ENCODE measurements around the gene TAF10. TPM values are rescaled to one million over a fixed set of nuclear protein-coding genes. Genes with fewer than 3 reads are reported as not detected.

TAF10 gene
- total RNA-seq (12.4 TPM), polyA plus RNA-seq (65.3 TPM)

DNA sequence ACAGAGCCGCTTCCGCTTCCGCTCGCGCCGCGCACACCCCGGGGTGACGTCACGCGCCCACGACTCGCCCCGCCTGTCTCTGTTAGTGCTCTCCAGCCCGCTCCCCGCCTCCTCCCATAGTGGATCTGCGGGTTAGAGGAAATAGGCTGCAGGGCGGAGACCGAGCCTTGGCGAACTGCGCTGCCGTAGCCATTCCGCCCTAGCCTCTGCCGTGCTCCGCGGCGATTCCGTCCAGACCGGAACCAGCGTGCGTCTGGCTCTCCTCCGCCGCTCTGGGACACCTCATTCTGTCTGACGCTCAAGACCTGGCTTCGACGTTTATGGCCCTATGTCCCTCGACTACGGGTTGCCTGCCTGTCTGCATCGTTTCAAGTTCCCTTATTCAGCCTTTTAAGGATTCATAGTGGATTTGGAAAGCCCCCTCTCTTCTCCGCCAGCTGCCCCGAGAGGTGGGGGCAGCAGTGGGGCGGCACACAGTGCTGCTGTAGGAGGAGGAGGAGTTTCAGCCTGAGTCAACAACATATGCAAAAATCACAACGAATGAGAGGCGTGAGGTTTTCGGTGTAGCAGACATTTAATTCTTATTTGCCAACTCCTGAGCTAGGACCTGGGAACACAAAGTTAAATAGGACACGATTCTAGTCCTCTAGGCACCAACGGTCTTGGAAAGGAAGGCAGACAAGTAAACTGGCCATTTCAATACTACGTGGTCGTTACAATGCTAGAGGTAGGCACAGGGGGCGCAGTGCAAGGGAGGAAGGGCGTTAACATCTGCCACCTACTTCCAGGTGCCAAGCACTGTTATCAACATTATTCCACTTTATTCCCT, at the start of gene TAF10:
TAF10 (minus strand) TSS at position 4 of the 829 bp plus-strand sequence. CDS start 27 bp downstream, outside the sequence.
- Histone ChIP-seq H3K27ac (ENCODE audit: low read depth) (peak within 1 kb of the TSS; percentile 98), H3K36me3 (ENCODE audit: insufficient read depth) (peaks cover 2% of the 10 kb centered on the region), H3K4me3 (ENCODE audit: low read depth, low read length) (peak within 1 kb of the TSS; percentile 93), H3K4me1 (ENCODE audit: insufficient read depth) (no peaks in the 10 kb centered on the region)
- under 1% methylated on average over 51 of the region's 51 CpGs for WGBS
- DNase-seq (ENCODE audit: extremely low spot score), result peak; percentile 91

DNA sequence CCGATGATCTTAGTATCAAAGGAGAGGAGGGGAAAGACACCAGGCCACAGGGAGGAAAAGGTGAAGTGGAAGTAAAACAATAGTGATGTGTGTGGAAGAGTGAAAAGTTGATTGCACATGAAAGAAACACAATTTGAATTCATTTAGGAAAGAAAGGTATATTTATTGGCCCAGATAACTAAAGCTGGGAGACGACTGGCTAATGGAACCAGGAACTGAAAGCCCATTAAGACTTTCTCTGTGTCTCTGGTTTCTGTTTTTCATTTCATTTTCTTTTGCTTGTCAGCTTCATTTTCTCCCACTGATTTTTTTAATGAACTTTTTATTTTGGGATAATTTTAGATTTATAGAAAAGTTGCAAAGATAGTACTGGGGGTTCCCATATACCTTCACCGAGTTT, 48.7 kb upstream of the TAF10 start:
- Histone ChIP-seq H3K27ac (ENCODE audit: low read depth) (no peak overlapping the region), H3K36me3 (ENCODE audit: insufficient read depth) (no peaks in the 10 kb centered on the region), H3K4me1 (ENCODE audit: insufficient read depth) (no peaks in the 10 kb centered on the region), H3K4me3 (ENCODE audit: low read depth, low read length) (no peak overlapping the region)
- no peak for DNase-seq (ENCODE audit: extremely low spot score)
- 88% methylated on average over 3 of the region's 3 CpGs for WGBS

DNA sequence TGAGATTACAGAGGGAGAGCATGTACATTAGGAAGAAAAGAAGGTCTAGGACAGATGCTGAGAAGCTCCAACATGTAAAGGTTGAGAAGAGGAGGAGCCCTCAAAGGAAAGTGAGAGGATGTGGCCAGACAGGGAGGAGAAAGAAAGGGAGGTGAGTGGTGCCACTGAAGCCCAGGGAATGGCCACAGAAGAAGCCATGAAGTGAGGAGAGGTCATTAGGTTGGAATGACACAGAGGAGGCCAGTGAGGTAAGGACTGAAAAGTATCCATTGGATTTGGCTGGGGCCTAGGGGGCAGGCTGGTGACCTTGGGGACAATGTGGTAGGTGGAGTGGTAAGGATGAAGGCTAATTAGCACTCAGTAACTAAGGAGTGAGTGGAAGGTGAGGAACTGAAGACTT, 46.6 kb upstream of the TAF10 start:
- no peaks in the 10 kb centered on the region for H3K4me1 ChIP-seq (ENCODE audit: insufficient read depth)
- no peak for DNase-seq (ENCODE audit: extremely low spot score)

DNA sequence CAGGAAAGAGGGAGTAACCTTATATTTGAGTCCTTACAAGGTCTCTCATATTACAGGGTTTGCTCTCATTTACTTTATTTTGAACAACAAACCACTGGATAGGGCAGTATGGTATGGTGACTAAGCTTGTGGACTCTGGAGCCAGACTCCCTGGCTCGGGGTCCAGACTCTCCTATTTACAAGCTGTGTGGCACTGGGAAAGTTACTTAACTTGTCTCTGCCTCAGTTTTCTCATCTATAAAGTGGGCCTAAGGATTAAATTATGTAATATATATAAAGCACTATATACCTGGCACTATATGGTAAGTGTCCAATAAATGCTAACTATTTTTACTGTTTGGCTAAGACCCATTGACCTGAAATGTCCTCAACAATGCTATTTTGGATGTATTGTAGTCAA, 45.3 kb upstream of the TAF10 start:
- H3K27ac ChIP-seq (ENCODE audit: low read depth), result no peak overlapping the region

More for the DNA sequence above, 46.6 kb upstream of the TAF10 start:
- no peak overlapping the region for H3K4me3 ChIP-seq (ENCODE audit: low read depth, low read length)
- no peak overlapping the region for H3K27ac ChIP-seq (ENCODE audit: low read depth)
- no peaks in the 10 kb centered on the region for H3K36me3 ChIP-seq (ENCODE audit: insufficient read depth)

DNA sequence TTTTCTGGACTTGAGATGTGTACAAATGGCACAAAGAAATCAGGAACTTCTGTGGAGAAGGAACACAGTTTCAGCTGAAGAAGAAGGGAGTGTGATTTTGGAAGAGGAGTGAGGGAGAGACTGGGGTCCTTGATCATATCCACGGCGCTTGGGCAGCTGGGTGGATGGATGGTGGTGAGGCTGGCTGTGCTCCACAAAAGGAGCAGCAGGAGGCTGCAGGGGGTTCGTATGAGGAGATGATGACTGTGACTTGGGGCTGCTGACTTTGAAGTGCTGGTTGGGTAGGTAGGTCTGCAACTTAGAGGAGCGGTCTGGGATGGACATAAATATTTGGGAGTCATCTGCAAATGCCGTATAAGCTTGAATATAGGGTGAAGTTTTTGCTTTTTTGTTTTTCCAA, 44.9 kb upstream of the TAF10 start:
- H3K27ac ChIP-seq (ENCODE audit: low read depth), result no peak overlapping the region
- H3K4me1 ChIP-seq (ENCODE audit: insufficient read depth), result no peaks in the 10 kb centered on the region
- H3K36me3 ChIP-seq (ENCODE audit: insufficient read depth), result no peaks in the 10 kb centered on the region
- no peak overlapping the region for H3K4me3 ChIP-seq (ENCODE audit: low read depth, low read length)
- DNase-seq (ENCODE audit: extremely low spot score), result no peak
- WGBS, result 60% methylated on average over 5 of the region's 5 CpGs

More for the DNA sequence above, 45.3 kb upstream of the TAF10 start:
- no peaks in the 10 kb centered on the region for H3K4me1 ChIP-seq (ENCODE audit: insufficient read depth)
- no peaks in the 10 kb centered on the region for H3K36me3 ChIP-seq (ENCODE audit: insufficient read depth)
- DNase-seq (ENCODE audit: extremely low spot score), result no peak
- H3K4me3 ChIP-seq (ENCODE audit: low read depth, low read length), result no peak overlapping the region
- WGBS, result 51% methylated on average over 1 of the region's 1 CpG

DNA sequence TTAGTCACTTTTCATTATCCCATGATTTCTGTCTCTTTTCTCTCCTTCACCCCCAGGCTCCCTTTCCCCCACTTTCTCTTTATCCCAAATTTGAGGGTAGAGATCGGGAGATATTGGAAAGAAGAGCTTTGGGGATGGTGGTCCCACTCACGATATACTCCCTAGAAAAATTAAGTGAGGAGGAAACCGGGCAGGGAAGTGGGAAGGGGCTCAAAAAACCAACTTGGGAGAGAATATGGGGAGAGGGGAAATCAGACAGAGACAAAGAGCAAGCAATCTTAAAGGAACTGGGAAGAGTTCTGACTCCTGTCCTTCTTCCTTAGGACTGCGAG, 44.5 kb upstream of the TAF10 start:
- H3K36me3 ChIP-seq (ENCODE audit: insufficient read depth), result no peaks in the 10 kb centered on the region
- no peak overlapping the region for H3K4me3 ChIP-seq (ENCODE audit: low read depth, low read length)
- H3K27ac ChIP-seq (ENCODE audit: low read depth), result no peak overlapping the region
- WGBS, result 64% methylated on average over 4 of the region's 4 CpGs
- H3K4me1 ChIP-seq (ENCODE audit: insufficient read depth), result no peaks in the 10 kb centered on the region
- no peak for DNase-seq (ENCODE audit: extremely low spot score)

DNA sequence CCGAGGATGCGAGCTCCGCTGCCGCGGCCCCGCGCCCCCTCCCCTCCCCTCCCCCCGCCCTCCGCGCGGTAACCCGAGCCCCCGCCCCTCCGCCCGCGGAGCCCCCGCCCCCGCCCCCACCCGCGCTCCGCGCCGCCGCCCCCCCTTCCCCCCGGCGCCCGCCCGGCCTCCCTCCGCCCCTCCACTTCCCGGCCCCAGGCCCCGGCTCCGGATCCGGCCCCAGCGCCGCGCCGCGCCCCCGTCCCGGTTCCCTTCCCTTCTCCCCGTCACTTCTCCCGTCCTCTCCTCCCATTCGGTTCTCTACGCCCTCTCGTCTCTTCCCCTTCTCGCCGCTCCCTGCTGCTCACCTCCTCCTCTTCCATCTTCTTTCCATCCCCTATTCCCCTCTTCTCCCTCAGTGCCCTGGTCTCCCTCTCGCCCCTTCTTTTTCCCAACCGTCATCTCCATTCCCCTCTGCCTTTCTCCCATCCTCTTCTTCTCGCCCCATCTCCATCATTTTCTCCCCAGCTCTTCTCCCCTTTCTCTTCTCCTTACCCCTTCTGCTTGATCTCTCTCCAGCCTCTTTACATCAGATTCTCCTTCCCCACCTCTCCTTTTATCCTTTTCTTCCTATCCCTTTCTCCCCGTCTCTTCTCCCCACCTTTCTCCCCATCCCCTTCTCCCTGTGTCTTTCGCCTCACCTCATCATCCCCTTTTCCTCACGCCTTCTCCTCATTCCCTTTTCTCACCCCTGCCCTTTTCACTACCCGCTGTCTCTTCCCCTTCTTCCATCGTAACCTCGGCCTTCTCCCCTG, 44.0 kb upstream of the TAF10 start, which contains the start of gene DCHS1:
DCHS1 (minus strand) TSS at position 20 of the 794 bp plus-strand sequence. CDS start 14,196 bp downstream, outside the sequence.
- DNase-seq (ENCODE audit: extremely low spot score), result no peak
- Histone ChIP-seq H3K27ac (ENCODE audit: low read depth) (peak within 1 kb of the TSS; percentile 88), H3K4me3 (ENCODE audit: low read depth, low read length) (peak within 1 kb of the TSS; percentile 66), H3K36me3 (ENCODE audit: insufficient read depth) (no peaks in the 10 kb centered on the region), H3K4me1 (ENCODE audit: insufficient read depth) (no peaks in the 10 kb centered on the region)
- WGBS, result 6% methylated on average over 41 of the region's 56 CpGs

DNA sequence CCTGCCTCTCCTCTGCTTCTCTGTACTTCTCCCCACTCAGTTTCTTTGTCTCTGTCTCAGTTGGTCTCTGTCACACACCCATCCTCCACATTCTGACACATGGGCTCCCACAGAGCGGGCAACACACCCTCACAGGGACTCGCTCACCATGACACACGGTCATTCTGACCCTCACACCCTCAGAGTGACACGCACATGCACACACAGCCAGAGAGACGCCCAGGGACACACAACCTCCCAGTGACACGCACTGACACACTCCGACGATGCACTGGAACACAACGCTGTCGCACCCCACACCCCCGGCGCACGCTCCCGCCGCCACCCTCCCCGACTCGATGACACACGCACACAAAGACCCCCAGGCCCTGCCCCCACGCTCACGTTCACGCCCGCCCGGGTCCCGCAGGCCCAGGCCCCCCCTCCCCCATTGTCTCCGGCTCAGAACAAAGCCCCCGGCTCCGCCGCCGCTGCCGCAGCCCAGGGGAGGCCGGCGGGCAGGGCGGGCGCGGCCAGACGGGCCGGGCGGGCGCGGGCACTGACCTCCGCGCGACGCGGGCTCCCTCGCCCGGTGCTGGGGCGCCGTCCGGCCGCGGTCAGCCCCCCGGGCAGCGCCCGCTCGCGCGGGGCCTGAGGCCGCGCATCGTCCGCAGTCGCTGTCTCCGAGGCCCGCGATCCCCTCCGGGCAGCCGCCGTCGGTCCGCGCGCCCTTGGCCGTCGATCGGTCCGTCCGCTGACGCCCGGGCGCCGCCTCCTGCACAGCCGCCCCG, 43.2 kb upstream of the TAF10 start:
- no peaks in the 10 kb centered on the region for H3K4me1 ChIP-seq (ENCODE audit: insufficient read depth)
- H3K4me3 ChIP-seq (ENCODE audit: low read depth, low read length), result peak overlapping the region; percentile 66
- peak overlapping the region; percentile 88 for H3K27ac ChIP-seq (ENCODE audit: low read depth)
- WGBS, result under 1% methylated on average over 84 of the region's 84 CpGs
- H3K36me3 ChIP-seq (ENCODE audit: insufficient read depth), result no peaks in the 10 kb centered on the region
- no peak for DNase-seq (ENCODE audit: extremely low spot score)

DNA sequence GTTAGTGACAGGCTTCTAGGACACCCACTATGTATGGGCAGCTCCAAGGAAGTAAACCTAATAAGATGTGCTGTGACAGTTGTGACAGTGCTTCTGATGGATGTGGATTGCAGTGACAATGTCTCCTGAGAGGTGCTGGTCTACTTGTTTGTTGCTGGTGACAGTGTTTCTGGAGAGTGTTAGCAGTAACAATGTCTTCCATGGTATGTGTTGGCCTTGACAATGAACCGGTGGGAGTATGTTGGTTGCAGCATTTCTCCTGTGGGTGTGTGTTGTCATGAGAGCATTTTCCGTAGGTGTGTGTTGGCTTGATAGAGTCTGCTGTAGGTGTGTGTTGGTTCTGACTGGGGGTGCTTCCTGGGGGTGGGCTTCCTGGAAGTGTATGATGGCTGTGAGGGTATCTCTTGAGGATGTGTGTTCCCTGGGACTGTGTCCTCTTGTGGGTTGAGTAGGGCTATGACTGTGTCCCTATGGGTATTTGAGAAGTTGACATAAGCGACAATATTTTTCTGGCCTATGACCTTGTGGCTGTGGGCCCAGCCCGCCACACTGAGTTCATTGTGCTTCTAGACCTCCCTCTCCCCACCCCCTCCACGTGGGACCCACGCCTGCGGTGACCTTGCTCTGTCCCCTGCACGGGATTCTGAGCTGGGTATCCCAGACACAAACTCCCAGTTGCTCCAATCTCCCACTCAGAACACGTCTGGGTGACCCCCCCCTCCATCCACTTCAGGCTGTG, 42.4 kb upstream of the TAF10 start:
- Histone ChIP-seq H3K4me1 (ENCODE audit: insufficient read depth) (no peaks in the 10 kb centered on the region), H3K4me3 (ENCODE audit: low read depth, low read length) (peak overlapping the region; percentile 66), H3K27ac (ENCODE audit: low read depth) (peak overlapping the region; percentile 88), H3K36me3 (ENCODE audit: insufficient read depth) (no peaks in the 10 kb centered on the region)
- DNase-seq (ENCODE audit: extremely low spot score), result no peak
- WGBS, result 27% methylated on average over 9 of the region's 9 CpGs

DNA sequence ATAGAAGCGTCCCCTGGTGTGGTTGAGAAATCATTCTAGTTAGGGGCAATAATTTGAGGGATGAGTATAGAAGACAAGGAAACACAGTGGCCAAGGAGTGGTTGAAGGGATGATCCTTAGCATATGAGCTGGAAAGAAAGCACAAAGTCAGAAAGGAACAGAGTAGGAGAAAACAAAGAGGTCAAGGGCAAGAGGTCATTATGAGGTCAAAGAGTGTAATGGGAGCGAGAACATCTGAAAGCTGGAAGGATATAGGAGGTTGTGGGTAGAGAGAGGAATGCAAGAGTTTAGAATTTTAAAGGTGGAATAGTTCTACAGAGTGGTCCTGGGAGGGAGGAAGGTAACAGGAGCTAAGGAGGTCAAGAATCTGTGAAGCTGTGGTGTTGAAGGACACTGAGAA, 41.6 kb upstream of the TAF10 start:
- Histone ChIP-seq H3K27ac (ENCODE audit: low read depth) (no peak overlapping the region), H3K4me1 (ENCODE audit: insufficient read depth) (no peaks in the 10 kb centered on the region), H3K36me3 (ENCODE audit: insufficient read depth) (no peaks in the 10 kb centered on the region), H3K4me3 (ENCODE audit: low read depth, low read length) (no peak overlapping the region)
- no peak for DNase-seq (ENCODE audit: extremely low spot score)
- 80% methylated on average over 2 of the region's 2 CpGs for WGBS

DNA sequence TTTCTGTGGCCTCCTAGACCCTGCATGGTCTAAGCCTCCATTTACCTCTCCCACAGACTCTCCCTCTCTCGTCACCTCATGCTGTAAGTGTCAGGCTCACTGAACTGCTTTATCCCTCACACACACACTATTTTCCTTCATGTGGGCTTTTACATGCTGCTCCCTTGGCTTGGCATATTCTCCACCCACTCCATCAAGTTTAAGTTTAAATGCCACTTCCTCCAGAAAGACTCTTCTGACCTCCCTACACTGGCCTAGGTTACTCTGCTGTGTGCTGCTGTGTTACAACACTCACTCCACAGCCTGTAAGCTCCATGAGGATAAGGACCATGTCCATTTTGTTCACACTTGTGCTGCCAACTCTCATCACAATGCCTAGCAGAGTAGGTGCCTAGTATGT, 41.1 kb upstream of the TAF10 start:
- 87% methylated on average over 1 of the region's 1 CpG for WGBS
- Histone ChIP-seq H3K27ac (ENCODE audit: low read depth) (no peak overlapping the region), H3K36me3 (ENCODE audit: insufficient read depth) (no peaks in the 10 kb centered on the region), H3K4me1 (ENCODE audit: insufficient read depth) (no peaks in the 10 kb centered on the region), H3K4me3 (ENCODE audit: low read depth, low read length) (no peak overlapping the region)
- DNase-seq (ENCODE audit: extremely low spot score), result no peak

DNA sequence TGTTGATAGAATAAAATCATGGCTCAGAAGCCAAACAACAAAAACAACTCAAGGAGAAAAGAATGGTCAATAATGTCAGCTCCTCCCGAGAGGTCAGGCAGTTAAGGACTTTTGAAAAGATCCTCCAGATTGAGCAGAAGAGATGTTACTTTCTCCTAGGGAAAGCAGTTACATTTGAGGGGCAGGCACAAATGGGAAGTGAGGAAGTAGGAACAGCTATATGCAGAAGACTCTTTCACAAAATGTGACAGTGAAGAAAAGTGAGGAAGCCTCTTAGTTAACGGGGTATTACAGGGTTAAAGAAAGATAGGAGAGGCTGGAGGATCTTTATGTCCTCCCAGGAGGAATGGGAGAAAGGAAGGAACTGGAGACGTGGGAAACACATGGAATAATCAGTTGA, 40.2 kb upstream of the TAF10 start:
- DNase-seq (ENCODE audit: extremely low spot score), result no peak
- WGBS, result 49% methylated on average over 3 of the region's 3 CpGs
- no peaks in the 10 kb centered on the region for H3K4me1 ChIP-seq (ENCODE audit: insufficient read depth)
- H3K27ac ChIP-seq (ENCODE audit: low read depth), result no peak overlapping the region
- H3K4me3 ChIP-seq (ENCODE audit: low read depth, low read length), result no peak overlapping the region
- H3K36me3 ChIP-seq (ENCODE audit: insufficient read depth), result no peaks in the 10 kb centered on the region

DNA sequence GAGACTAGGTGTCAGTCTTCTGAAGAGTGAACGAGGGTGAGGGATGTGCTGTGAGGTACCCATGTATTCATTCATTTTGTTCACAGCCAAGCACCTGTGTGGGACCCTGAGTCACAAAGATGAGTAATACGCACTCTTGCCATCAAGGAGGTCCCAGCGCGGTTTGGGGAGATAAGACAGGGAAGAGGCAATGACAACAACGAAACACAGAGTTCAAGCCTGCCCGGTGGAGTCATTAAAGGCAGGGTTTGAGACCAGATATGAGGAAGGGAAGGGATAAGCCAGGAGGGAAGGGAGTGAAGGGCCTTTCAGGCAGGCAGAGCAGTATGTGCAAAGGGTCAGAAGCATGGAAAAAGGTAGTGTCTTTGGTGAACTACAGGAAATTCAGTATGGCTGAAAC, 39.0 kb upstream of the TAF10 start:
- Histone ChIP-seq H3K4me1 (ENCODE audit: insufficient read depth) (no peaks in the 10 kb centered on the region), H3K27ac (ENCODE audit: low read depth) (no peak overlapping the region), H3K36me3 (ENCODE audit: insufficient read depth) (no peaks in the 10 kb centered on the region), H3K4me3 (ENCODE audit: low read depth, low read length) (no peak overlapping the region)
- WGBS, result 44% methylated on average over 6 of the region's 6 CpGs
- no peak for DNase-seq (ENCODE audit: extremely low spot score)
